ENCODE results near the gene OLFML2A. TPM values are rescaled to one million over a fixed set of nuclear protein-coding genes. Genes with fewer than 3 reads are reported as not detected.

Gene OLFML2A
- total RNA-seq, 1 experiment from 2014 or later = 5.8 TPM

DNA sequence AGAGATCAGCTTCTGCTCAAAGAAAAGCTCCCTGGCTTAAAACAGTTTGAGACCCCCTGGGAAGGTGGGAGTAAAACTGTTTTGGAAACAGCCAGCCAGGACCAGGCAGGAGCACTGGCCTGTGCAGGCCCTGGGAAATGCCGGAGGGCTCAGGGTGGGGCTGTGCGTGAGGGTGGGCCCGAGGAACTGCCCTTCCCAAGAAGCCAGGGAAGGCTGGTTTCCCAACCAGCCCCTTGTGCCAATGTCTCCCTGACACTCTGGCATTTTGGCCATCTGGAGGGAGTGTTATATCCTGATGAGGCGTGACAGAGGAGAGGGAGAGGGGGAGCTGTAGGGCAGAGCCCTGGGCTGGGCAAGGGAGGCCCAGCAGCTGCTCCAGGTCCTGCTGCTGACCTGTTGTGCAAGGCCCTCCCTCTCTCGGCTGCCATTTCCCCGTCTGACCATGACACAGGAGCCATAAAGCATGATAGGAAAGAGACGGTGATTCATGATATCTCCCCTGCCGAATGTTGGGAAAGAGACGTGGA, 16.1 kb downstream of the OLFML2A start:
- Histone ChIP-seq H2BK15ac (ENCODE audit: low read depth, low read length) (no peak overlapping the region), H4K20me1 (ENCODE audit: control insufficient read depth, insufficient read depth, insufficient read length) (no peaks in the 10 kb centered on the region), H3K9ac (ENCODE audit: extremely low read depth, insufficient read length, low read length) (no peak overlapping the region), H3K23me2 (ENCODE audit: insufficient read length, low read depth, low read length, poor library complexity, severe bottlenecking) (no peaks in the 10 kb centered on the region), H3K79me2 (ENCODE audit: insufficient read depth, low read length) (no peaks in the 10 kb centered on the region), H3K18ac (ENCODE audit: insufficient read length, low read depth, low read length) (no peak overlapping the region), H2AFZ (ENCODE audit: low read length) (no peak overlapping the region), H3K27me3 (ENCODE audit: insufficient read depth, low read length) (no peaks in the 10 kb centered on the region), H2BK120ac (ENCODE audit: low read depth, low read length, poor library complexity, severe bottlenecking) (no peak overlapping the region), H4K91ac (ENCODE audit: insufficient read length, low read depth, low read length) (no peak overlapping the region), H3K9me3 (ENCODE audit: control insufficient read depth, low read depth, low read length) (no peaks in the 10 kb centered on the region), H2AK5ac (ENCODE audit: insufficient read length, low read length) (no peak overlapping the region), H3K14ac (ENCODE audit: insufficient read depth, low read length) (no peak overlapping the region), H4K8ac (replicated peaks; ENCODE audit: insufficient read length, low read depth, low read length) (no peak overlapping the region), H3K4me2 (ENCODE audit: insufficient read depth, insufficient read length, low read length) (no peak overlapping the region), H3K4ac (ENCODE audit: low read depth, low read length) (no peak overlapping the region), H3K56ac (ENCODE audit: insufficient read length, low read depth, low read length) (no peak overlapping the region), H3K23ac (ENCODE audit: insufficient read length, low read depth, low read length) (no peak overlapping the region), H3K27ac (ENCODE audit: insufficient read length, low read depth, low read length) (no peak overlapping the region), H3K4me1 (ENCODE audit: insufficient read depth, low read length) (no peaks in the 10 kb centered on the region), H2BK12ac (ENCODE audit: insufficient read length, low read depth, low read length) (no peak overlapping the region), H3K79me1 (ENCODE audit: insufficient read depth, low read depth, low read length, poor library complexity, severe bottlenecking) (no peaks in the 10 kb centered on the region), H2BK20ac (ENCODE audit: low read depth, low read length, poor library complexity, severe bottlenecking) (no peak overlapping the region), H3T11ph (ENCODE audit: low read length) (no peak overlapping the region), H2BK5ac (ENCODE audit: insufficient read length, low read length) (no peak overlapping the region), H4K5ac (ENCODE audit: insufficient read length, low read depth, low read length) (no peak overlapping the region)
- TF ChIP-seq, protein P1, sequence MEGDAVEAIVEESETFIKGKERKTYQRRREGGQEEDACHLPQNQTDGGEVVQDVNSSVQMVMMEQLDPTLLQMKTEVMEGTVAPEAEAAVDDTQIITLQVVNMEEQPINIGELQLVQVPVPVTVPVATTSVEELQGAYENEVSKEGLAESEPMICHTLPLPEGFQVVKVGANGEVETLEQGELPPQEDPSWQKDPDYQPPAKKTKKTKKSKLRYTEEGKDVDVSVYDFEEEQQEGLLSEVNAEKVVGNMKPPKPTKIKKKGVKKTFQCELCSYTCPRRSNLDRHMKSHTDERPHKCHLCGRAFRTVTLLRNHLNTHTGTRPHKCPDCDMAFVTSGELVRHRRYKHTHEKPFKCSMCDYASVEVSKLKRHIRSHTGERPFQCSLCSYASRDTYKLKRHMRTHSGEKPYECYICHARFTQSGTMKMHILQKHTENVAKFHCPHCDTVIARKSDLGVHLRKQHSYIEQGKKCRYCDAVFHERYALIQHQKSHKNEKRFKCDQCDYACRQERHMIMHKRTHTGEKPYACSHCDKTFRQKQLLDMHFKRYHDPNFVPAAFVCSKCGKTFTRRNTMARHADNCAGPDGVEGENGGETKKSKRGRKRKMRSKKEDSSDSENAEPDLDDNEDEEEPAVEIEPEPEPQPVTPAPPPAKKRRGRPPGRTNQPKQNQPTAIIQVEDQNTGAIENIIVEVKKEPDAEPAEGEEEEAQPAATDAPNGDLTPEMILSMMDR (conservative IDR thresholded peaks at IDR 0.05) = no peak
- no CpG with 5 or more reads among the region's 9 CpGs for WGBS (ENCODE audit: extremely low coverage, insufficient read length, low lambda C conversion rate)
- Mint-ChIP-seq H3K4me3 (no peak overlapping the region), H3K4me1 (peaks cover 5 to 11% of the 10 kb centered on the region in 2 experiments), H3K27ac (no peak overlapping the region; a peak in 1 of 7 replicates), H3K9me3 (no peaks in the 10 kb centered on the region), H3K27me3 (ENCODE audit: low read depth) (no peaks in the 10 kb centered on the region), H3K36me3 (ENCODE audit: insufficient read depth in 1 of 3, low read depth in 3 of 3) (no peaks in the 10 kb centered on the region; a peak in 1 of 7 replicates)
- DNase-seq = no peak
